IPS-20b (cell line): Measurements from ENCODE around the gene NOTO.

ENCODE experiments used
- H3K27ac ChIP-seq: one replicate; pipeline ENCODE4 v1.5.1; 2013; ENCODE audit warnings: low read length
- H3K27me3 ChIP-seq: 2 replicates; pipeline ENCODE4 v1.6.1; 2013; ENCODE audit warnings: mild to moderate bottlenecking, low read length, inconsistent platforms; ENCODE audit not compliant: insufficient read depth
- H3K36me3 ChIP-seq: 2 replicates; pipeline ENCODE4 v1.6.1; 2013; ENCODE audit warnings: low read depth, mild to moderate bottlenecking, inconsistent platforms, low read length, moderate library complexity; ENCODE audit not compliant: insufficient read depth
- H3K4me1 ChIP-seq: 2 replicates; pipeline ENCODE4 v1.6.1; 2013; ENCODE audit warnings: mild to moderate bottlenecking, control low read depth, inconsistent platforms, low read length, moderate library complexity; ENCODE audit not compliant: insufficient read depth
- H3K4me3 ChIP-seq: 2 replicates; pipeline ENCODE4 v1.5.1; 2013; ENCODE audit warnings: mild to moderate bottlenecking, low read length, inconsistent platforms
- H3K9ac ChIP-seq: 2 replicates; pipeline ENCODE4 v1.6.1; 2013; ENCODE audit warnings: low read depth, mild to moderate bottlenecking, inconsistent platforms, low read length, moderate library complexity
- H3K9me3 ChIP-seq: 2 replicates; pipeline ENCODE4 v1.6.1; 2013; ENCODE audit warnings: mild to moderate bottlenecking, low read depth, low read length, inconsistent platforms; ENCODE audit not compliant: insufficient read depth

NOTO gene

DNA sequence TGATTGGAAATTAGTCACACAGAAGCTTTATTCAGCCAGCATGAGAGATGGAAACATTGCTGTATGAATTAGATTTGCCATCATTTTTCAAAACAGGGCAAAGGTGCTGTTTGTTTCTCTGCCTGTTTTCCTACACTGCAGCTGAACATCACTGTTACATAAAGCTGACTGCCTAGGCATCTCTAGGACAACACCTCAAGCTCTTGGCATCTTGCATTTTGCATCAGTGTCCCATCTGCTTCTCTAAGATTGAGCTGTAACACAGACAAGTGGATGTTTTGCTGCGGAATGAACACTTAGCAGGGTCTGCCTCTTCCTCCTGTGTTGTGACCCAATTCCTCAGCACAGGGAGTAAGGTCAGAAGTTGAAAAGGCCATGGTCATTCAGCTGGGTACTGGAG lies 36.6 kb downstream of the NOTO start:
- Histone ChIP-seq H3K36me3 (peaks cover 70% of the 10 kb centered on the region), H3K27me3 (no peaks in the 10 kb centered on the region), H3K9me3 (no peaks in the 10 kb centered on the region), H3K4me3 (no peak overlapping the region), H3K4me1 (peaks cover 19% of the 10 kb centered on the region), H3K9ac (peak overlapping the region; percentile 78; the same call in 1 of the 2 replicates), H3K27ac (peak overlapping the region; percentile 95)

DNA sequence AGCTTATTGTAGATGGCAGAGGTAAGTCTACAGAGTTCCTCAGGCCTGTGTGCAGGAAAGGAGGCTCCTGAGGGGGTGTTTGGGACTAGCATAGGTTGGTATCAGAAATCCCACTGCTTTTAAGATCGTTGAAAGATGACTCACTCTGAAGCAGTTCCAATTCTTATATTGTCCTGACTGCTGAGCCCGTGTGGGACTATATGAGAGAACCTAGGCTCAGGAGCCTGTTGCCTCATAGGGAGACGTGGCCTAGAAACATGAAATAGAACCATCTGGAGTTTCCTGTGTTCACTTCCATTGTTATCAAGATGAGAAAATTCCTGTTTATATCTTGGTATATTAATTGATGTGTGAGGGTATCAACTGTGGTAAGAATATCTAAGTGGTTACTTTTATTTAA lies 37.4 kb downstream of the NOTO start:
- H3K9me3 ChIP-seq, result no peaks in the 10 kb centered on the region
- H3K36me3 ChIP-seq, result peaks cover 78% of the 10 kb centered on the region
- H3K27me3 ChIP-seq, result no peaks in the 10 kb centered on the region
- H3K4me3 ChIP-seq, result no peak overlapping the region
- H3K9ac ChIP-seq, result no peak overlapping the region
- no peak overlapping the region for H3K27ac ChIP-seq
- H3K4me1 ChIP-seq, result peaks cover 19% of the 10 kb centered on the region

DNA sequence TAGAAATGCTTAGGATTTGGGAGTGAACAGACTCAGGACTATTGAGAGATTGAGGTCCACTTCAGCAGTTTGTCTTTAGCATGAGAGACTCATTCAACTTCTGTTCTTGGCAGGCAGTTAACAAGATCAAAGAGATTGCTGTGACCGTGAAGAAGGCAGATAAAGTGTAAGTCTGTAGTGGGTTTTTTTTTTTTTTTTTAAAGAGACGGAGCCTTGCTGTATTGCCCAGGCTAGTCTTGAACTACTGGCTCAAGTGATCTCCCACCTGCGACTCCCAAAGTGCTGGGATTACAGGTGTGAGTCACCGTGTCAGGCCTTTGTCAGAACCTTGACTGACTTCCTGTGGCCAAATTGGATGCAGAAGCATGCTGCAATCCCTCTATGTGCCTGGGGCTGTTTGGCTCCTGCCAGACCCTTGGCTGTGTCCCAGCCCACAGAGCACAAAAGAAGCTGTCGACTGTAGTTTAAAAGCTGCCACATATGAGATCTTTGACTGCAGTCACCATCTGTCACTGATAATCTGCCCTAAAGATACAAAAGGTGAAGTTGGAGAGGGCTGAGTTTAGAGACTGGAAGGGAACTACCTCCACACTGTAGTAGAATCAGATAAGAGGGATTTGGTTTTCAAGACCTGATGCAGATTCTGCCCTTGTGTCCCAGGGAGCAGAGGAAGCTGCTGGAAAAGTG lies 41.7 kb downstream of the NOTO start:
- H3K9me3 ChIP-seq, result no peaks in the 10 kb centered on the region
- H3K9ac ChIP-seq, result no peak overlapping the region
- H3K27ac ChIP-seq, result no peak overlapping the region
- no peak overlapping the region for H3K4me3 ChIP-seq
- H3K36me3 ChIP-seq, result peaks cover 99% of the 10 kb centered on the region
- peaks cover under 1% of the 10 kb centered on the region; the same call in 1 of the 2 replicates for H3K4me1 ChIP-seq
- H3K27me3 ChIP-seq, result no peaks in the 10 kb centered on the region

DNA sequence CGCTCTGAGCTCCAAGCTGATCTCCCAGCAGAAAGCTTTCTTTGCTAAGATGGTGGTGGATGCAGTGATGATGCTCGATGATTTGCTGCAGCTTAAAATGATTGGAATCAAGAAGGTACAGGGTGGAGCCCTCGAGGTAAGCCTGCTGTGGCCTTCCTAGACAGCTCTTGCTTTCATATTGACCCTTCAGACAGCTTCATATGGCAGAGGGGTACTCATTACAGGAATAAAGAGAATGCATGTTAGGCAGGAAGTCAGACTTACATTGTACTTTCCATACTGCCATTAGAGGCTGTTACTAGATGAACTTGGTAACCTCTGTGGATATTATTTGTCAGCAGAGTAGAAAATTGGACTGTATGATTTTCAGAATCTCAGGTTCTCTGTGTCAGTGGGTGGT lies 42.2 kb downstream of the NOTO start:
- H3K9me3 ChIP-seq, result no peaks in the 10 kb centered on the region
- H3K4me1 ChIP-seq, result no peaks in the 10 kb centered on the region; the same call in 1 of the 2 replicates
- no peak overlapping the region for H3K9ac ChIP-seq
- peaks cover 99% of the 10 kb centered on the region for H3K36me3 ChIP-seq
- no peak overlapping the region for H3K27ac ChIP-seq
- no peak overlapping the region for H3K4me3 ChIP-seq
- H3K27me3 ChIP-seq, result no peaks in the 10 kb centered on the region

DNA sequence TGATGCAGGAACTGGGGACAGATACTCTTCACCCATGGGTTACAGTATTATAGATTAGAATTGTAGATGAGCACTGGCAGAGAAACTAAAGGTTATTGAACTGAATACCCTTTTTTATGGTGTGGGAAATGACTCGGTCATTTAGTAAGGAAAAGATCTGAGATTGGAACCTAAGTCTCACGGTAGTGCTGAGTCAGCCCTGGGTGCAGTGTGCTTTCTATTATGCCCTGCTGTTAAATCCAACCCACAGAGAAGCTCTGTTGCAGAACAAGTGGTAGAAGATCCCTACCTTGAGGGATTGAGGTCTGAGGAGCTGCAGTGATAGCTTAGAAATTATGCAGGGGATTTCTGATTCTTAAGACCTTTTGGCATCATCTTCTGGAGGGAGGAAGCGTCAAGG lies 44.5 kb downstream of the NOTO start:
- Histone ChIP-seq H3K4me1 (no peaks in the 10 kb centered on the region; the same call in 1 of the 2 replicates), H3K9me3 (no peaks in the 10 kb centered on the region), H3K9ac (no peak overlapping the region), H3K27me3 (no peaks in the 10 kb centered on the region), H3K27ac (no peak overlapping the region), H3K36me3 (peaks cover 99% of the 10 kb centered on the region), H3K4me3 (no peak overlapping the region)

DNA sequence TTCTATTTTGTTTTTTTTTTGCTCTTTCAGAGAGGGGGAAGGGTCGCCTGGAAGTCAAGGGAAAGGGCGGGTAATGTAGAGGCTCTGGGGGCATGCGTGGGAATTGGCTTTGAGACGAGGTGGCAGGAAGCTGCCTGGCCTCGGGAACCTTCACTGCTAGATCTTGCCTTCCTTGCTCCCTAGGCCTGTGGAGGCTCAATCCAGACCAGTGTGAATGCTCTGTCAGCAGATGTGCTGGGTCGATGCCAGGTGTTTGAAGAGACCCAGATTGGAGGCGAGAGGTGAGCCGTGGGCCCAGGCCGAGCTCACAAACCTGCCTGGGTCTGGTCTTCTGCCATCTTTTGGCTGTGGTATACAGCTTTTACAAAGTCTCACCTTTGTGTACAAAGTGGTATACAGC lies 47.3 kb downstream of the NOTO start:
- Histone ChIP-seq H3K9me3 (no peaks in the 10 kb centered on the region), H3K4me3 (no peak overlapping the region), H3K9ac (no peak overlapping the region), H3K4me1 (no peaks in the 10 kb centered on the region), H3K36me3 (peaks cover 99% of the 10 kb centered on the region), H3K27ac (no peak overlapping the region), H3K27me3 (no peaks in the 10 kb centered on the region)

DNA sequence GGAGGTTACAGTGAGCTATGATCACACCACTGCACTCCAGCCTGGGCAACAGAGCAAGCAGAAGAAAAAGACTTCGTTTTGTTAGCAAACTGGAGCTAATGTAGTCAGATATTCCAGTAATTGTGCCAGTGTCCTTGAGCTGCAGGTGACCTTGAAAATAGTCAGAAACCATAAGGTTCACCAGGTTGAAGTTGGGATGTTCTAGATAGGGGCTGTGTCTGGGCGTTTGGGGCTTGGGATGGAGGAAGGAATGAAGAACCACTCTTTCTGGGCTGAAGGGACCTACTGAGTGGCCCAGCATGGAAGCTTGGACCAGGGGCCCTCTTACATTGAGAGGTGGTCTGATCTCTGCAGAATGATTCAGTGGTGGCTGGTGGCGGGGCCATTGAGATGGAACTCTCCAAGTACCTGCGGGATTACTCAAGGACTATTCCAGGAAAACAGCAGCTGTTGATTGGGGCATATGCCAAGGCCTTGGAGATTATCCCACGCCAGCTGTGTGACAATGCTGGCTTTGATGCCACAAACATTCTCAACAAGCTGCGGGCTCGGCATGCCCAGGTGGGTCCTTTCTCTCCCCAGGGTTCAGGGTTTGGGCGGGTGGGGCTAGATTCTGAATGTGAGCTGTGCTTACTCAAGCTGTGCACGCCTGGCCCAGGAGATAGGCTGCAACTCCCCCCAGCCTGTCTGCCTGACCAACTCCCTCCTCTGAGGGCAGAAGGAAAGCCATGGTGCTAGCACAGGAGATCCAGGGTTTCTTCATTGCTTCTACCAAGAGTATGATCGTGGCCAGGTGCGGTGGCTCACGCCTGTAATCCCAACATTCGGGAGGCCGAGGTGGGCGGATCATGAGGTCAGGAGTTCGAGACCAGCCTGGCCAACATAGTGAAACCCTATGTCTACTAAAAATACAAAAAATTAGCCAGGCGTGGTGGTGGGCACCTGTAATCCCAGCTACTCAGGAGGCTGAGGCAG lies 48.8 kb downstream of the NOTO start:
- Histone ChIP-seq H3K27ac (no peak overlapping the region), H3K9me3 (no peaks in the 10 kb centered on the region), H3K36me3 (peaks cover 85% of the 10 kb centered on the region), H3K9ac (no peak overlapping the region), H3K4me1 (no peaks in the 10 kb centered on the region; the same call in 1 of the 2 replicates), H3K4me3 (no peak overlapping the region), H3K27me3 (no peaks in the 10 kb centered on the region)

DNA sequence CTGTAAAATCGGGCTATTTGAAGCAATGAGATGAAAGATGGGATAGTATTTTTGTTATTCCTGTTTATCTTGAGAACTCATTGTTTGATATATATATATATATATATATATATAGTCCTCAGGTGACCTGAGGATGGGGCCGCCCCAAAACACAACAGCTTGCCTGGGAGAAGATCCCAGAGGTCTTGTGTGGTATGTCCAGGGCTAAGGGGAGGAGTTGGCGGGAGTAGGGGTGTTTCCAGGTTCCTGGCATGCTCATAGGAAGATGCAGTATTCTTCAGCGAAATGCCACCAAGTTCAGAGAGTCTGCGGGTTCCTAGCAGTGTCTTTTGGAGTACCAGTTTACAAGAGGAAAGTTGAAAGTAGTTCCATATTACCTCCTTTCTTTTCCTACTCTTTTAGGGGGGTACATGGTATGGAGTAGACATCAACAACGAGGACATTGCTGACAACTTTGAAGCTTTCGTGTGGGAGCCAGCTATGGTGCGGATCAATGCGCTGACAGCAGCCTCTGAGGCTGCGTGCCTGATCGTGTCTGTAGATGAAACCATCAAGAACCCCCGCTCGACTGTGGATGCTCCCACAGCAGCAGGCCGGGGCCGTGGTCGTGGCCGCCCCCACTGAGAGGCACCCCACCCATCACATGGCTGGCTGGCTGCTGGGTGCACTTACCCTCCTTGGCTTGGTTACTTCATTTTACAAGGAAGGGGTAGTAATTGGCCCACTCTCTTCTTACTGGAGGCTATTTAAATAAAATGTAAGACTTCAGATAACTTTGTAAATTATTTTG lies 50.1 kb downstream of the NOTO start:
- H3K27me3 ChIP-seq, result no peaks in the 10 kb centered on the region
- no peaks in the 10 kb centered on the region; the same call in 1 of the 2 replicates for H3K4me1 ChIP-seq
- H3K4me3 ChIP-seq, result no peak overlapping the region
- peaks cover 72% of the 10 kb centered on the region for H3K36me3 ChIP-seq
- H3K9ac ChIP-seq, result no peak overlapping the region
- no peak overlapping the region for H3K27ac ChIP-seq
- H3K9me3 ChIP-seq, result no peaks in the 10 kb centered on the region

DNA sequence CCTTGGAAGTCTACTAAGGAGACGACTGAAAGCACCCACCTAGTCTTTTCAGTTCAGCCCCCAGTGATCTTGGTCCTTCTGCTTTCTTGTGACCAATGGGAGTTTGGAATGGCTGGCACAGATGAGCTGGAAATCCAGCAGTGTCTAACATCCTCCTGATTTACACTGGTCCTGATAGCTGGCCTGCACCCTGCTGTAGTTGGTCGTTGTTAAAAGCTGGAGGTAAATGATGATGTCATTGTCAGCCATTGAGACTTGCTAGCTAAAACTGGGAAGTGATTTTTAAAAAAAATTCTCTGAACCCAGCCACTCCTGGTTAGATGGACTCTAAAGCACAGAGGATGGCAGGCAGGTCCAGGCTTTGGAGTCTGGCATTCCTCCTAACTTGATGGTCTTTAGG lies 51.0 kb downstream of the NOTO start:
- no peak overlapping the region for H3K27ac ChIP-seq
- no peak overlapping the region for H3K9ac ChIP-seq
- H3K4me1 ChIP-seq, result no peaks in the 10 kb centered on the region; the same call in 1 of the 2 replicates
- H3K9me3 ChIP-seq, result no peaks in the 10 kb centered on the region
- peaks cover 65% of the 10 kb centered on the region for H3K36me3 ChIP-seq
- H3K4me3 ChIP-seq, result no peak overlapping the region
- H3K27me3 ChIP-seq, result no peaks in the 10 kb centered on the region

DNA sequence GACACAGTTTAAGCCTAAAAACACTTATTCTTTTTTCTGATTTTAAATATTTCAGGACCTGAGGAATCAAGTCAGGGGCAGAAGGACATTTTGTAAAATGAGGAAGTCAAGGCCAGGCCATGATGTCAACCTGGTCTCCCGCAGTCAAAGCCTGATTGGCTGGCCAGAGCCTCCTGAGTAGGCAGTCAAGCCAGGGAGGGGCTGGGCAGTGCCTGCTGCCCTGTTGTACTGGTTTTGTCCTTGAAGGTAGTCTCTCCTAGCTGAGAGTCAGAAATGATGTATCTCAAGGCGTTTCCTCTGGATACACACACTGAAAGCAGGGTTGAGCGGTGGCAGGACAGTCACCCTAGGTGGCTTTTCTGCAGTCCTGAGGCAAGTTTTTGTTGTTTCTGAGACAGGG lies 51.5 kb downstream of the NOTO start:
- Histone ChIP-seq H3K27me3 (no peaks in the 10 kb centered on the region), H3K9ac (no peak overlapping the region), H3K9me3 (no peaks in the 10 kb centered on the region), H3K4me1 (no peaks in the 10 kb centered on the region; the same call in 1 of the 2 replicates), H3K36me3 (peaks cover 63% of the 10 kb centered on the region), H3K4me3 (no peak overlapping the region), H3K27ac (no peak overlapping the region)

DNA sequence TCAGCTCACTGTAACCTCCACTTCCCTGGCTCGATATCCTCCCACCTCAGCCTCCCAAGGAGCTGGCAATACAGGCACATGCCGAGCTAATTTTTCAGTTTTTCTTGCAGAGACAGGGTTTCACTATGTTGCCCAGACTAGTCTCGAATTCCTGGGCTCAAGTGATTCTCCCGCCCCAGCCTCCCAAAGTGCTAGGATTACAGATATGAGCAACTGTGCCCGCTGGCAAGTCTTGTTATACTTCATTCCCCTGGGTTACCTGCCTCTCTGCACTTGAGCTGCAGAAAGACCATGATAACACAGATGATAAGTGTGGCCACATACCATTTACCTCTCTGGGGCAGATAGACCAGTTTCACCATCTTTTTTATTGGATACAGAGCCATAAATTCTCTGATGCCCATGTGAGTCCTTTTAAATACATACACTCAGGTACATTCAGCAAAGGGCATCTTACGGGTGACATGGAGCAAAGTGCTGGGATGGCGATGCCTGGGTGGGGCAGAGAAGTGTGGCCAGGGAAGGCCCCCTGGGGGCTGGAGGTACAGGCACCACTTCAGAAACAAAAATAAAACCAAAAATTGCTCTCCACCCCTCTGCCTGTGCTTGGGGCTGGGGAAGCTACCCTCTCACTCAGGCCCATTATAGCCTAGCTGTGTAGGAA lies 52.1 kb downstream of the NOTO start:
- Histone ChIP-seq H3K36me3 (peaks cover 58% of the 10 kb centered on the region), H3K27ac (no peak overlapping the region), H3K27me3 (no peaks in the 10 kb centered on the region), H3K4me1 (no peaks in the 10 kb centered on the region; the same call in 1 of the 2 replicates), H3K9me3 (no peaks in the 10 kb centered on the region), H3K9ac (no peak overlapping the region), H3K4me3 (no peak overlapping the region)
